Activated CD4-positive, alpha-beta T cell treated with anti-CD3 and anti-CD28 coated beads for 24 hours (primary cell): Measurements from ENCODE around the gene SH2D2A.
A peak's percentile ranks its signal among the peaks of the same experiment; 100 is the strongest.
"Not testable (repeated sequence)": the region's sequence is repeated elsewhere in the genome, so short reads cannot be mapped to it uniquely, and the experiment has no call there.

ENCODE experiments used
- DNase-seq, 2 donors: peaks; one replicate each; pipeline ENCODE4 v3.0.0-alpha.2; 2020; ENCODE audit warnings: low read depth in 2 of 2

Gene SH2D2A

DNA sequence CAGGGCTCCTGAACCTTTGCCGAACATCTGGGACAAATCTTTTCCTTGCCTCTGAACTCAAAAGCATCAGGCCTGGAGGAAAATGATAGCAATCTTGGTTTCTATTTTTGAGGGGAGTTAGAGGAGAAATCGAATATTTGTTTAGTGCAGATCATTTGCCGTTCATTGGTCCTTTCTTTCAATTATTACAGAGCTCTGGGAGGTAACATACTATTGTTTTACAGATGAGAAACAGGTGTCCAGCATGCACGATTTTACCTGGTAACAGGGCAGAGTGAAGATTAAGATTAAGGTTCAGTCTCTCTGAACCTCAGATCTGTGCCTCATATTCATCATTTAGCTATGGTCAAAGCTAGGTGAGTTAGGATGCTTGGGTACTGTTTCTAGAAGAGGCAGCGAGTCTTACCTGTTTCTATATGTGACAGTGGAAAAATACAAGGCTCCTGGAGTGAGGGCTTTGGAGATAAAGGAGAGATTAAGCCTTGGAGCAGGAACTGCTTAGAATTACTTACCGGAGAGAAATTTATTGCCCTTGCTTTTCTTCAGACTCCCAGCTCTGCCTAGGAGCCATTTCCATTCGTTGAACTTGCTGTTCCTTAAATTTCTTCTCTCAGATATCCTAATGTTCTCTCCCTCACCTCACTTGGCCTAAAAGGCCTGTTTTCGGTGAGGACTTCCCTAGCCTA, 47.9 kb downstream of the SH2D2A start:
- DNase-seq, result no peak

DNA sequence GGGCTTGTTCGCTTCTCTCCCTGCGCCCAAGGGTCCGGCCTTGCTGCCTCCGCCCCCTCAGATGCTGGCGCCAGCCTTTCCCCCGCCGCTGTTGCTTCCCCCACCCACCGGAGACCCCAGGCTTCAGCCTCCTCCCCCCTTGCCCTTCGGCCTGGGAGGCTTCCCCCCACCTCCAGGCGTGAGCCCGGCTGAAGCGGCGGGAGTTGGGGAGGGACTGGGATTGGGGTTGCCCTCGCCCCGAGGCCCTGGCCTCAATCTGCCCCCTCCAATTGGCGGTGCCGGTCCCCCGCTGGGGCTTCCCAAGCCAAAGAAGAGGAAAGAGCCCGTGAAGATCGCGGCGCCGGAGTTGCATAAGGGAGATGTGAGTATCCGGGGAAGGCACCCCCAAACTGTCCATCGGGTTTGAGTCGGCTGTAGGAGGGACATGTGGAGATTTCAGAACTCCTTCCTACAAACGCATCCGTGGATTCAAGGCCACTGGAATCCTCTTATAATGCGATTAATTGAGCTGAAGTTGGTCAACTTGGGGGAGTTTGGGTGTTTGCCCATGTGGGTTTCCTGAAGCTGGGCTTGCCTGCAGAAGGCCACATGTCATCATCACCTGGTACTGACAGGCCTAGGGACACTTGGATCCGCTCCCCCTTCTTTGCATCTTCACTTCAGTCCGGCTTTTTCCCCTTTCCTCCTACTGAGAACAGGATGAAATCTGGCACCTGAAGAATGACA, 48.6 kb downstream of the SH2D2A start:
- DNase-seq, result no peak

GRCh38 chr1:156767101-156767878, 49.4 kb downstream of the SH2D2A start, which contains the start of gene PRCC:
PRCC (plus strand) TSS chr1:156767535; CDS start chr1:156767772, 237 bp downstream.
- DNase-seq, result peak; percentile 90 to 94

DNA sequence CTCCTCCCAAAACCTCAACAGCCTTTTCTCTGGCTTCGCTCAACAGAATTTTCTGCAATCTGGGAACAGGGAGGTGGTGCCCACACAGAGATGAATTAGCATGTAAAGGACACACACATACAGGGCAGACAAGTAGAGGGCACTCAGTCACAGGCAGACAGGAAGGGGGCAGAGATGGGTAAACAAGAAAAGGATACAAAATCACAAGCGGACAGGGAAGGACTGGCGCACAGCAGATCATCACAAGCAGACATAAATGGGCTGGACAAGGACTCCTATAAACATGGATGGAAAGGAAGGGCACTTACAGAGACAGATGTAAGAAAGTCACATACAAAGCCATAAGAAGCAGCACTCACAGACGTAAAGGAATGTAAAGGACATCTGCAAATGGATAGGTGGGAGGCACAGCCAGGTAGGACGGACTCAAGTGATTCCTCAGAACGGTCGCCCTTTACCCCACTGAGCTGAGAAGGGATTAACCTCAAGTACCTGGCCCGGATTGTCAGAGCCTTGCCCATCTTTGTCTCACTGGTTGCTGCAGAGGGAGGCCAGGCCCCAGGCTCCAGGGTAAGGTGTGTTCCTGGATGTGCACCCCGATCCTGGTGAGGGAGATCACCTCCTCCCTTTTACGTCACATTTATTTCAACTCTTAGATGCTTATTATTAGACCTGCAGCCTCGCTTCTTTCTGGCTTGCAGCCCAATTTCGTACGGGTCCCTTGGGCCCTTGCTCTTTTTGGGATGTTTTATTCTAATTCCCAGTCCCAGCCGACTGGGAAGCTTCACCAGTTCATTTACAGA, 50.1 kb downstream of the SH2D2A start:
- DNase-seq, result no peak

DNA sequence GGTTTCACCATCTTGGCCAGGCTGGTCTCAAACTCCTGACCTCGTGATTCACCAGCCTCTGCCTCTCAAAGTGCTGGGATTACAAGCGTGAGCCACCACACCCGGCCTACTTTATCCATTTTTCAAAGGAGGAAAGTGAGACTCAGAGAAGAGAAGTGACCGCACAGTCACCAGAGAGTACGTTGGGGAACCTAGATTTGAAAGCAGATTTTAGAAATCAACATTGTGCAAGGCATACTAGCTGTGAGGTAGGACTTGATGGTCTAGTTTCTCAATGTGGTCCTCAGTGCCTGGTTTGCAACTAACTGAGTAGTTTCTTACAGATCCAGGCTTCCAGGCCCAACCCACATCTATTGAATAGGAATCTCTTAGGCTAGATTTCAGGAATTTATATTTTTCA, 51.0 kb downstream of the SH2D2A start:
- no peak for DNase-seq

- not testable (repeated sequence) for DNase-seq
These were observed 51.5 kb downstream of the SH2D2A start for GRCh38 chr1:156765136-156765535.

- DNase-seq, result no peak
These were observed 55.9 kb downstream of the SH2D2A start for GRCh38 chr1:156760796-156761104.

DNA sequence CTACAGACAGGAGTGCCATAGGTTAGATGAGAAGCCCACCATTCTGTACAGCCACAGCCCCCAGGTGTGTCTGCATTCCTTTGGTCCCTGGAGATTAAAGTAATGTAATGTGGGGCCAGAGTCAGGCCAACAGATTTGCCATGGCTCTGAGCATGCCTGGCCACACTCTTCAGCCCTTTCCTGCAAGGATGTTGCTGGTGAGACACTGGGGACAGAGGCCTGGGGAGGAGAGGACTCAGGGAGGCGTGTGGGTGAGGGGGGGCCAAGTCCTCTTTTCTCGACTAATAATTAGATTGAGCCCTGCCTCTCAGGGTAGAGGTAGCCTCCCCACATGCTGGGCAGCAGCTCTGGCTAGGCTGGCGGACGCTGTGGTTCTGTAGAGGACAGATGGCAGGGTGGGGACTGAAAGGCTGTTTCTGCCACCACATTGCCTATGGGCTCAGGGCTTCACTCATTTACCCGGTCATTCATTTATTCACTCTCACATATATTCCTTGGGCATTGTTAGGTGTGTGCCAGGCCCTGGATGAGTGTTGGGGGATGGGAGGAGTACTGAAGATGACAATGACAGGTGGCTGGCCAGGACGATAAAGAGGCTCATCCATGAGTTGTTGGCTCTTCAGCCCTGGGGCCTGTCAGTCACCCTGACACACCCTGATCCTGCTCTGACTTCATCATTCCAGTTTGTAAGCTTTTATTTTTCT, 56.4 kb downstream of the SH2D2A start:
- no peak for DNase-seq

GRCh38 chr1:156757572-156758253, 58.9 kb downstream of the SH2D2A start:
- DNase-seq, result not testable (repeated sequence)

GRCh38 chr1:156756355-156756754, 60.3 kb downstream of the SH2D2A start:
- DNase-seq, result no peak
